Measurements from ENCODE around the gene ATF6B. TPM values are rescaled to one million over a fixed set of nuclear protein-coding genes. Genes with fewer than 3 reads are reported as not detected.

Gene ATF6B
- total and polyA plus RNA-seq, 2 experiments from 2014 or later: 37.9 to 43.7 TPM

DNA sequence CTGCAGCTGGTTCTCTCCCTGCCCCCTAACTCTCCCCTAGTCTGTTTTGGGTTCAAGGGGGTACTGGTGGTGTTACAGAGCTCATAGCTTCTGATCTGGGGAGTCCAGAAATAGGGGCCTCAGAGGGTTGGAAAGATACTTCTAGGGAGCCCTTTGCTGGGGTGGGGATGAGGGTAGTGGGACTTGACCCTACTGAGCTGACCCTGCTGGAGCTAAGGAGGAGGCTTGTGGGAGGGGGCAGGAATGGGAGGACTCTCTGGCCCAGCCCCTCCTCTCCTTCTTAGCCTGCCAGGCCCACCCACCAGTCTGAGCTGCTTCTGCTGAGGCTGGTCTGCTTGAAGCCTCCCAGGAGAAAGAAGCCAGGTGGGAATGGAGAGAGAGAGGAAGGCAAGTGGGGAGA, 36.2 kb upstream of the ATF6B start, which contains the start of gene EGFL8:
Gene EGFL8 (plus strand): TSS at position 301 of the 400 bp plus-strand sequence. CDS start 1,571 bp downstream, outside the sequence.
- H3K4me3 ChIP-seq: no peak within 1 kb of the TSS
- no peaks in the 10 kb centered on the region for H3K79me2 ChIP-seq
- H3K4me1 ChIP-seq (ENCODE audit: insufficient read depth): peaks cover 5% of the 10 kb centered on the region
- no peaks in the 10 kb centered on the region for H3K9me3 ChIP-seq (ENCODE audit: low read depth)
- H3K9me2 ChIP-seq (replicated peaks; ENCODE audit: insufficient read depth): no peaks in the 10 kb centered on the region
- no peaks in the 10 kb centered on the region for H4K20me1 ChIP-seq (ENCODE audit: insufficient read depth, poor library complexity, severe bottlenecking)
- H2AFZ ChIP-seq: no peak within 1 kb of the TSS
- TF ChIP-seq EZH2 (IDR thresholded peaks at IDR 0.05; ENCODE audit: borderline replicate concordance): no peak
- TF ChIP-seq CTCF (IDR thresholded peaks at IDR 0.05; ENCODE audit: poor library complexity): no peak
- no peak for TF ChIP-seq EZH2phosphoT487 (IDR thresholded peaks at IDR 0.05; ENCODE audit: low read depth, severe bottlenecking, unreplicated experiment)
- no peaks in the 10 kb centered on the region for H3K27me3 ChIP-seq
- H3K27ac ChIP-seq: no peak within 1 kb of the TSS
- no peak within 1 kb of the TSS for H3K4me2 ChIP-seq
- DNase-seq (ENCODE audit: low spot score): no peak
- H3K36me3 ChIP-seq (replicated peaks; ENCODE audit: insufficient read depth, low read depth): no peaks in the 10 kb centered on the region

- Histone ChIP-seq H4K20me1 (ENCODE audit: insufficient read depth, poor library complexity, severe bottlenecking) (no peaks in the 10 kb centered on the region), H3K4me3 (no peak overlapping the region), H3K27me3 (no peaks in the 10 kb centered on the region), H2AFZ (no peak overlapping the region), H3K9me2 (replicated peaks; ENCODE audit: insufficient read depth) (no peaks in the 10 kb centered on the region), H3K4me1 (ENCODE audit: insufficient read depth) (peaks cover 5% of the 10 kb centered on the region), H3K9me3 (ENCODE audit: low read depth) (no peaks in the 10 kb centered on the region), H3K79me2 (no peaks in the 10 kb centered on the region), H3K4me2 (no peak overlapping the region), H3K27ac (no peak overlapping the region), H3K36me3 (replicated peaks; ENCODE audit: insufficient read depth, low read depth) (no peaks in the 10 kb centered on the region)
- TF ChIP-seq EZH2phosphoT487 (IDR thresholded peaks at IDR 0.05; ENCODE audit: low read depth, severe bottlenecking, unreplicated experiment) (no peak), CTCF (IDR thresholded peaks at IDR 0.05; ENCODE audit: poor library complexity) (no peak), EZH2 (IDR thresholded peaks at IDR 0.05; ENCODE audit: borderline replicate concordance) (no peak)
- WGBS (ENCODE audit: low lambda C conversion rate, missing lambda C conversion rate): 93% methylated on average over 7 of the region's 7 CpGs
- no peak for DNase-seq (ENCODE audit: low spot score)
Observed at GRCh38 chr6:32163559-32164258, 35.7 kb upstream of the ATF6B start.

GRCh38 chr6:32158052-32158451, 30.0 kb upstream of the ATF6B start:
- H4K20me1 ChIP-seq (ENCODE audit: insufficient read depth, poor library complexity, severe bottlenecking): no peaks in the 10 kb centered on the region
- no peak for DNase-seq (ENCODE audit: low spot score)
- TF ChIP-seq EZH2 (IDR thresholded peaks at IDR 0.05; ENCODE audit: borderline replicate concordance): no peak
- no peak for TF ChIP-seq EZH2phosphoT487 (IDR thresholded peaks at IDR 0.05; ENCODE audit: low read depth, severe bottlenecking, unreplicated experiment)
- no peak for TF ChIP-seq CTCF (IDR thresholded peaks at IDR 0.05; ENCODE audit: poor library complexity)
- H3K9me3 ChIP-seq (ENCODE audit: low read depth): no peaks in the 10 kb centered on the region
- H3K4me2 ChIP-seq: no peak overlapping the region
- H3K79me2 ChIP-seq: peaks cover 28% of the 10 kb centered on the region
- H3K4me1 ChIP-seq (ENCODE audit: insufficient read depth): peaks cover 10% of the 10 kb centered on the region
- no peaks in the 10 kb centered on the region for H3K27me3 ChIP-seq
- no peak overlapping the region for H3K4me3 ChIP-seq
- no peaks in the 10 kb centered on the region for H3K9me2 ChIP-seq (replicated peaks; ENCODE audit: insufficient read depth)
- peaks cover 6% of the 10 kb centered on the region for H3K36me3 ChIP-seq (replicated peaks; ENCODE audit: insufficient read depth, low read depth)
- no peak overlapping the region for H3K27ac ChIP-seq
- no peak overlapping the region for H2AFZ ChIP-seq
